Glutamatergic neuron (in vitro differentiated cells): Measurements from ENCODE around the gene DIDO1. TPM values are rescaled to one million over a fixed set of nuclear protein-coding genes. Genes with fewer than 3 reads are reported as not detected.
A peak's percentile ranks its signal among the peaks of the same experiment; 100 is the strongest.
"Not testable (repeated sequence)": the region's sequence is repeated elsewhere in the genome, so short reads cannot be mapped to it uniquely, and the experiment has no call there.

ENCODE experiments used
- DNase-seq: peaks from one replicate; pipeline ENCODE4 v3.0.0; 2022
- H3K27ac Mint-ChIP-seq: one replicate; pipeline ENCODE4 v1.8.0; 2020; ENCODE audit warnings: mild to moderate bottlenecking, mixed read lengths, inconsistent platforms; ENCODE audit not compliant: unreplicated experiment
- H3K27me3 Mint-ChIP-seq: one replicate; pipeline ENCODE4 v1.8.0; 2020; ENCODE audit warnings: mild to moderate bottlenecking, moderate library complexity, mixed read lengths, inconsistent platforms; ENCODE audit not compliant: unreplicated experiment
- H3K36me3 Mint-ChIP-seq: one replicate; pipeline ENCODE4 v1.8.0; 2020; ENCODE audit warnings: mild to moderate bottlenecking, mixed read lengths, inconsistent platforms; ENCODE audit not compliant: unreplicated experiment
- H3K4me1 Mint-ChIP-seq: one replicate; pipeline ENCODE4 v1.8.0; 2020; ENCODE audit warnings: mild to moderate bottlenecking, low read depth, mixed read lengths, inconsistent platforms; ENCODE audit not compliant: unreplicated experiment
- H3K4me3 Mint-ChIP-seq: one replicate; pipeline ENCODE4 v1.8.0; 2020; ENCODE audit warnings: mild to moderate bottlenecking, mixed read lengths, inconsistent platforms; ENCODE audit not compliant: unreplicated experiment
- H3K9me3 Mint-ChIP-seq: one replicate; pipeline ENCODE4 v1.8.0; 2020; ENCODE audit warnings: mild to moderate bottlenecking, moderate library complexity, mixed read lengths, inconsistent platforms; ENCODE audit not compliant: unreplicated experiment
- total RNA-seq: library from RNA; stranded (reverse); fragmentation: NEBNext Ultra II Directional; extraction: Animal tissue kit (Norgen Biotek cat#: 25700); gene quantifications from one replicate; pipeline ENCODE4 v1.2.1, GENCODE V29; 2021; ENCODE audit not compliant: unreplicated experiment
- TF ChIP-seq, protein P1 (sequence below): fragments of 200-600 bp; sonication (generic); IDR thresholded peaks from one replicate; pipeline ENCODE4 v1.5.0; 2021; ENCODE audit not compliant: partially characterized antibody, unreplicated experiment

Gene DIDO1
- total RNA-seq, 1 donor from 2014 or later = 77.8 TPM

DNA sequence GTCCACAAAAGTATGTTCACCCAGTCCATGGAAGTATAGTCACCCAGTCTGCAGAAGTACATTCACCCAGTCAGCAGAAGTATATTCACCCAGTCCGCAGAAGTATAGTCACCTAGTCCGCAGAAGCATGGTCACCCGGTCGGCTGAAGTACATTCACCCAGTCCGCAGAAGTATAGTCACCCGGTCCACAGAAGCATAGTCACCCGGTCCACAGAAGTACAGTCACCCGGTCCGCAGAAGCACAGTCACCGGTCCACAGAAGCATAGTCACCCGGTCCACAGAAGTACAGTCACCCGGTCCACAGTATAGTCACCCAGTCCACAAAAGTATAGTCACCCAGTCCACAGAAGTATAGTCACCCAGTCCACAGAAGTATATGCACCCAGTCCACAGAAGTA lies 73.5 kb downstream of the DIDO1 start:
- H3K27me3 Mint-ChIP-seq = no peaks in the 10 kb centered on the region
- TF ChIP-seq, protein P1, sequence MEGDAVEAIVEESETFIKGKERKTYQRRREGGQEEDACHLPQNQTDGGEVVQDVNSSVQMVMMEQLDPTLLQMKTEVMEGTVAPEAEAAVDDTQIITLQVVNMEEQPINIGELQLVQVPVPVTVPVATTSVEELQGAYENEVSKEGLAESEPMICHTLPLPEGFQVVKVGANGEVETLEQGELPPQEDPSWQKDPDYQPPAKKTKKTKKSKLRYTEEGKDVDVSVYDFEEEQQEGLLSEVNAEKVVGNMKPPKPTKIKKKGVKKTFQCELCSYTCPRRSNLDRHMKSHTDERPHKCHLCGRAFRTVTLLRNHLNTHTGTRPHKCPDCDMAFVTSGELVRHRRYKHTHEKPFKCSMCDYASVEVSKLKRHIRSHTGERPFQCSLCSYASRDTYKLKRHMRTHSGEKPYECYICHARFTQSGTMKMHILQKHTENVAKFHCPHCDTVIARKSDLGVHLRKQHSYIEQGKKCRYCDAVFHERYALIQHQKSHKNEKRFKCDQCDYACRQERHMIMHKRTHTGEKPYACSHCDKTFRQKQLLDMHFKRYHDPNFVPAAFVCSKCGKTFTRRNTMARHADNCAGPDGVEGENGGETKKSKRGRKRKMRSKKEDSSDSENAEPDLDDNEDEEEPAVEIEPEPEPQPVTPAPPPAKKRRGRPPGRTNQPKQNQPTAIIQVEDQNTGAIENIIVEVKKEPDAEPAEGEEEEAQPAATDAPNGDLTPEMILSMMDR = no peak
- H3K4me1 Mint-ChIP-seq = peaks cover 1% of the 10 kb centered on the region

DNA sequence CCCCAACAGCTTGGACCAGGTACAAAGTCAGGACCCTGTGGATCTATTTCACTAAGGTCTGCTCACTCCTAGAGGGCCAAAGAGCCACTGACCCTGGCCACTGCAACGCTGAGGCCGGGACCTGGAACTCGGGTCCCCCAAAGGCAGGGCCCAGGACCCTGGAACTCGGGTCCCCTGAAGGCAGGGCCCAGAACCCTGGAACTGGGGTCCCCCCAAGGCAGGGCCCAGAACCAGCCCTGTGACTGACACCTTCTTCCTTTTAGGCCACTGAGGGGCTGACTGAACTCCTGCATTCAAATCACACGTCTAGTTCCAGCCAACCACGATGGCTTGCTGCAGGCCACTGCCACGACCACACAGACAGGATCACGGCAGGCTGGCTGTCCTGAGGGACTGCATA lies 74.1 kb downstream of the DIDO1 start:
- TF ChIP-seq, protein P1 = no peak
- H3K4me3 Mint-ChIP-seq = no peak overlapping the region
- H3K36me3 Mint-ChIP-seq = peaks cover 1% of the 10 kb centered on the region
- DNase-seq = no peak
- H3K27ac Mint-ChIP-seq = no peak overlapping the region
- H3K9me3 Mint-ChIP-seq = peaks cover 3% of the 10 kb centered on the region
- no peaks in the 10 kb centered on the region for H3K27me3 Mint-ChIP-seq
- peaks cover 5% of the 10 kb centered on the region for H3K4me1 Mint-ChIP-seq

More for the DNA sequence above, 73.5 kb downstream of the DIDO1 start:
- Mint-ChIP-seq H3K9me3 (peaks cover 3% of the 10 kb centered on the region), H3K4me3 (peak overlapping the region; percentile 18), H3K36me3 (peaks cover 6% of the 10 kb centered on the region), H3K27ac (peak overlapping the region; percentile 39)
- no peak for DNase-seq

DNA sequence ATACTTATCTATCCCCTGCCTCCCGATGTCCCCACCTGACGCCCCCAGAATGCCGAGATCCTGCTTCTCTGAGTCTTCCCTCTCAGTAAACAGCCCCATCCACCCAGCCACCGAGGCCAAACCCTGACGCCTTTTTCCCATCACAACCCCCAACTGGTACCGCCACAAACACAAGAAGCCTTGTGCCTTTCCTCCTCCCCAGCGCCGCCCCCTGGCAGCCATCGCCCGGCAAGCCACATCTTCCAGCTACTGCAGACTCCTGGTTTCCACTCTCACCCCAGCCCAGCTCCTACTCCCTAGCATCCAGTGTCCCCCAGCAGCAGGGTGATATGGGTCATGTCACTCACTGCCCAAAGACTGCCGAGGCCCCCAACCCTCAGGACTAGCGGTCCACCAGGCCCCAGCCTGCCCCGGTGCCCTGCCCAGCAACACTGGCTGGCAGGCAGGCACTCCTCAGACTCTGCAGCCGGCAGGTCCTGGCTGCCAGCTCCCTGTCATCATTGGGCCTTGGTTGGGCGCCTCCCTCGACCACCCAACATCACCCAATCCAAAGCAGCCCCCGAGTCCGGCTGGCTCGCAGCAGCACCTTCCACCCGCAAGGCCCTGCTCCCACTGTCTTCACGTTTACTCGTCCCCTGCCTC lies 75.9 kb downstream of the DIDO1 start:
- Mint-ChIP-seq H3K4me1 (peaks cover 17% of the 10 kb centered on the region), H3K4me3 (no peak overlapping the region), H3K27ac (no peak overlapping the region), H3K27me3 (peaks cover 8% of the 10 kb centered on the region), H3K9me3 (peaks cover 13% of the 10 kb centered on the region), H3K36me3 (no peaks in the 10 kb centered on the region)
- no peak for DNase-seq
- TF ChIP-seq, protein P1 = no peak

DNA sequence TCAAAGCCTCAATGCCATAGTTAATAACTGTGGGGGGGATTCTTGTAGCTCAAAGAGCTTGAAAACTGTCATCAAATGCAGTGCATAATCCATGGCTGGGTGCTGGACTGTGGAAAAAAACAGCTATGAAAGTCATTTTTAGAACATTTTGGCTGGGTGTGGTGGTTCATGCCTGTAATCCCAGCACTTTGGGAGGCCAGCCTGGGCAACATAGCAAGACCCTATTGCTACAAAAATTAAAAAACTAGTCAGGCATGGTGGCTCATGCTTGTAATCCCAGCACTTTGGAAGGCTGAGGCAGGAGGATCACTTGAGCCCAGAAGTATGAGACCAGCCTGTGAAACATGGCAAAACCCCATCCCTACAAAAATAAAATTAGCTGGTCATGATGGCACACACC lies 76.9 kb downstream of the DIDO1 start:
- Mint-ChIP-seq H3K9me3 (peaks cover 14% of the 10 kb centered on the region), H3K27me3 (peaks cover 9% of the 10 kb centered on the region), H3K4me3 (no peak overlapping the region), H3K27ac (no peak overlapping the region), H3K36me3 (no peaks in the 10 kb centered on the region), H3K4me1 (peaks cover 22% of the 10 kb centered on the region)
- TF ChIP-seq, protein P1 = no peak
- DNase-seq = no peak

DNA sequence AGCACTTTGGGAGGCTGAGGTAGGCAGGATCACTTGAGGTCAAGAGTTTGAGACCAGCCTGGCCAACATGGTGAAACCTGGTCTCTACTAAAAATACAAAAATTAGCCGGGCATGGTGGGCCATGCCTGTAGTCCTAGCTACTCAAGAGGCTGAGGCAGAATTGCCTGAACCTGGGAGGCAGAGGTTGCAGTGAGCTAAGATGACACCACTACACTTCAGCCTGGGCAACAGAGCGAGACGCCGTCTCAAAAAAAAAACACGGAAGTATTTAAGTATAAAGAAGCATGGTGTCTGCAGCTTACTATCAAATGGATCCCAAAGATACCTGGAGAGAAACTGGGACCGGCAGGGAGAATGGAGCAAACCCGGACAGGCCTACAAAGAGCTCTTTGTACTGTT lies 77.4 kb downstream of the DIDO1 start:
- not testable (repeated sequence) for H3K36me3 Mint-ChIP-seq, H3K4me3 Mint-ChIP-seq, DNase-seq
- Mint-ChIP-seq H3K27ac (peak overlapping the region; percentile 8), H3K27me3 (peaks cover 11% of the 10 kb centered on the region), H3K9me3 (peaks cover 16% of the 10 kb centered on the region), H3K4me1 (peaks cover 25% of the 10 kb centered on the region)
